ENCODE data around the gene FBXL5.

- TF ChIP-seq POLR2A (IDR thresholded peaks at IDR 0.05) (no peak), CTCF (IDR thresholded peaks at IDR 0.05) (no peak)
Measured at GRCh38 chr4:15681067-15681371, 25.9 kb upstream of the FBXL5 start.

All from thyroid gland (tissue), 4 donors.